Upper lobe of left lung (tissue), 6 donors: ENCODE data around the gene MAB21L2. TPM values are rescaled to one million over a fixed set of nuclear protein-coding genes. Genes with fewer than 3 reads are reported as not detected.

Experiments
- ATAC-seq, 2 donors: fragments of 200-7000 bp; cut with Tn5 transposase; one replicate each; pipeline ENCODE4 v1.9.1; 2022; ENCODE audit warnings: mild to moderate bottlenecking in 2 of 2, moderate library complexity in 2 of 2; ENCODE audit not compliant: low FRiP score in 2 of 2
- DNase-seq, 2 donors: peaks; one replicate each; pipeline ENCODE4 v3.0.0-alpha.2; 2019 to 2020
- H3K27ac ChIP-seq, 4 donors: fragments of 200-600 bp; sonication (generic); one replicate each; pipeline ENCODE4 v1.5.1; 2016 to 2019
- H3K27me3 ChIP-seq, 4 donors: fragments of 200-600 bp; sonication (generic); one replicate each; pipeline ENCODE4 v1.5.1; 2017 to 2019
- H3K36me3 ChIP-seq, 4 donors: fragments of 200-600 bp; sonication (generic); one replicate each; pipeline ENCODE4 v1.5.1; 2016 to 2019
- H3K4me1 ChIP-seq, 4 donors: fragments of 200-600 bp; sonication (generic); one replicate each; pipeline ENCODE4 v1.5.1; 2018 to 2019
- H3K4me3 ChIP-seq, 4 donors: fragments of 200-600 bp; sonication (generic); one replicate each; pipeline ENCODE4 v1.5.1; 2017 to 2019; ENCODE audit warnings: mild to moderate bottlenecking in 2 of 4, moderate library complexity in 1 of 4
- H3K9me3 ChIP-seq, 4 donors: fragments of 200-600 bp; sonication (generic); one replicate each; pipeline ENCODE4 v1.5.1; 2018 to 2019
- EP300 ChIP-seq, 4 donors: sonication (generic); formaldehyde crosslinking; IDR thresholded peaks; one replicate each; pipeline ENCODE4 v1.5.1; 2017; ENCODE audit warnings: antibody characterized with exemption in 4 of 4, control low read depth in 2 of 4
- POLR2A ChIP-seq, 4 donors: fragments of 450-650 bp; IDR thresholded peaks; one replicate each; pipeline ENCODE4 v1.5.1; 2016 to 2017; ENCODE audit warnings: antibody characterized with exemption in 4 of 4, mild to moderate bottlenecking in 2 of 4
- POLR2AphosphoS5 ChIP-seq, 2 donors: sonication (generic); formaldehyde crosslinking; IDR thresholded peaks; one replicate each; pipeline ENCODE4 v1.5.1; 2017; ENCODE audit warnings: antibody characterized with exemption in 2 of 2
- WGBS, 2 donors: methylation state at CpG; one replicate each; pipeline ENCODE4 v1.1.5; 2017 to 2018; 5-methylcytosine and 5-hydroxymethylcytosine counted together
- total RNA-seq, 6 donors: library from RNA; depleted of rRNA in 4 of 6; stranded (reverse); fragments of >200 nt in 4 of 6; gene quantifications; one replicate each; pipeline versions ENCODE4 v1.1.0 to v1.2.1, GENCODE V29; 2016 to 2021
- TF ChIP-seq, protein P1 (sequence below), 6 experiments: fragments of 450-650 bp in 4 of 6; fragments of 200-600 bp in 2 of 6; sonication (generic) in 2 of 6; IDR thresholded peaks; one replicate each; pipeline ENCODE4 v1.5.1; 2016 to 2019; ENCODE audit warnings: antibody characterized with exemption in 6 of 6
- donor health status: DM: no; HTN: no; CAD: no; lungs with moderate emphysema.
- donor health status: DM: no; HTN: yes; CAD: no; lungs with severe emphysema.

MAB21L2 gene
- total RNA-seq, 6 donors from 2014 or later: not detected

DNA sequence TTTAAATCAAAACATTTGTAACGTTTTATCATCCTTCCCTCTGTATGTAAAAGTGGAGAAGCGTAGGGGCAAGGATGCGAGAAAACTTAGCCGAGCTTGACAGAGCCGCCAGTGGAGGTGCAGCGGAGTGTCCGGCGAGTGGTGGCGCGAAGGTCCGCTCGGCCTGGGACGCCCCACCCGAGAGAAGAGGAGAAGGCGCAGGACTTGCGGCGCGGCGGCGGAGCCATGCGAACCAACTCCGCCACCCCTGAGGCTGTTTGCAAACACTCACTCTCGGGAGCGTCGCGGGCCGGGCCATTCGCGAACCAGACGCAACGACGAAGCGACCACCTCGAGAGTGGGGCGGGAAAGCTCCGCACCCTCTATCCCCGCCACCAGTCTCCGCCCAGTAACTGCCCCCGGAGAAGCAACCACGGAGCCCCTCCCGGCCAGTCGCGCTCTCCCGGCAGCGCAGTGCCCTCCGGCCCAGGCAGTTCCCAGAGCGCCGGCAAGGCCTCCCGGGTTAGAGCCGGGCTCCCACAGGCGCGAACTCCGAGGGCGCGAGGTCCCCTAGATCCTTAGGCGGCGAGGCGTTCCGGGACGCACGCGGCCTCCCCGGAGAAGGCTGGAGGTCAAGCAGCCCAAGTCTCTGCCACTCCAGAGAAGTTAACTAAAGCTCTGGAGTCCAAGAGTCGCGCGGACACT, 2.3 kb upstream of the MAB21L2 start:
- H3K27ac ChIP-seq: peak overlapping the region in 1 of 4 donors; percentile 14
- TF ChIP-seq, protein P1, sequence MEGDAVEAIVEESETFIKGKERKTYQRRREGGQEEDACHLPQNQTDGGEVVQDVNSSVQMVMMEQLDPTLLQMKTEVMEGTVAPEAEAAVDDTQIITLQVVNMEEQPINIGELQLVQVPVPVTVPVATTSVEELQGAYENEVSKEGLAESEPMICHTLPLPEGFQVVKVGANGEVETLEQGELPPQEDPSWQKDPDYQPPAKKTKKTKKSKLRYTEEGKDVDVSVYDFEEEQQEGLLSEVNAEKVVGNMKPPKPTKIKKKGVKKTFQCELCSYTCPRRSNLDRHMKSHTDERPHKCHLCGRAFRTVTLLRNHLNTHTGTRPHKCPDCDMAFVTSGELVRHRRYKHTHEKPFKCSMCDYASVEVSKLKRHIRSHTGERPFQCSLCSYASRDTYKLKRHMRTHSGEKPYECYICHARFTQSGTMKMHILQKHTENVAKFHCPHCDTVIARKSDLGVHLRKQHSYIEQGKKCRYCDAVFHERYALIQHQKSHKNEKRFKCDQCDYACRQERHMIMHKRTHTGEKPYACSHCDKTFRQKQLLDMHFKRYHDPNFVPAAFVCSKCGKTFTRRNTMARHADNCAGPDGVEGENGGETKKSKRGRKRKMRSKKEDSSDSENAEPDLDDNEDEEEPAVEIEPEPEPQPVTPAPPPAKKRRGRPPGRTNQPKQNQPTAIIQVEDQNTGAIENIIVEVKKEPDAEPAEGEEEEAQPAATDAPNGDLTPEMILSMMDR (IDR thresholded peaks at IDR 0.05): no peak
- TF ChIP-seq EP300 (IDR thresholded peaks at IDR 0.05) (no peak), POLR2AphosphoS5 (IDR thresholded peaks at IDR 0.05) (no peak), POLR2A (IDR thresholded peaks at IDR 0.05) (no peak)
- no peaks in the 10 kb centered on the region for H3K9me3 ChIP-seq
- H3K36me3 ChIP-seq: peaks cover 0 to 13% (median 8%) of the 10 kb centered on the region in 4 donors
- peak overlapping the region in 3 of 4 donors; percentile 32 to 50 (median 41) for H3K4me3 ChIP-seq
- DNase-seq (peak in 1 of 2 donors; percentile 82), ATAC-seq (peak; percentile 57 to 59)
- no peaks in the 10 kb centered on the region for H3K27me3 ChIP-seq
- 71 to 78% methylated on average over 35 to 66 of the region's 66 CpGs for WGBS, 2 donors
- no peaks in the 10 kb centered on the region for H3K4me1 ChIP-seq

DNA sequence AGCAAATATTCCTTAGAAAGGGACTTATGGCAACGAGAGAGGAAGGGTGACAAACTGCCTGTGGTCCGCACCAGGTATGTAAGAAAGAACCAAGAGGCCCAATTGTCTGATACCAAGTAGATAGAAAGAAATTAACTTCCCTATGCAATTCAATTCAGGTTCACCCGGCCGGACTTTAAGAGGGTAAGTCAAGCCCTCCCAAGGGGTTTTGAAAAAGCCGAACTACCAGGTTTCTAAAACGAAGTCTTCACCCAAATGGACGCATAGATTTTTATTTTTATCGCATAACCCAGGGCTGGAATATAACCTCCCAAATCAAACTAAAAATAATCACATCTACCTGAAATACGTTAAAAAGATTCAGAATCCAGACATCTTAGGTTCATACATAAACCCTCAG, 1.6 kb upstream of the MAB21L2 start:
- Histone ChIP-seq H3K36me3 (peaks cover 0 to 13% (median 8%) of the 10 kb centered on the region in 4 donors), H3K9me3 (no peaks in the 10 kb centered on the region), H3K4me1 (no peaks in the 10 kb centered on the region), H3K27ac (no peak overlapping the region), H3K27me3 (no peaks in the 10 kb centered on the region), H3K4me3 (peak overlapping the region in 2 of 4 donors; percentile 32 to 50)
- WGBS, 2 donors: 92 to 94% methylated on average over 9 of the region's 9 CpGs
- DNase-seq: no peak
- TF ChIP-seq POLR2A (IDR thresholded peaks at IDR 0.05) (no peak), EP300 (IDR thresholded peaks at IDR 0.05) (no peak), POLR2AphosphoS5 (IDR thresholded peaks at IDR 0.05) (no peak)
- TF ChIP-seq, protein P1 (IDR thresholded peaks at IDR 0.05): no peak
- ATAC-seq: no peak

DNA sequence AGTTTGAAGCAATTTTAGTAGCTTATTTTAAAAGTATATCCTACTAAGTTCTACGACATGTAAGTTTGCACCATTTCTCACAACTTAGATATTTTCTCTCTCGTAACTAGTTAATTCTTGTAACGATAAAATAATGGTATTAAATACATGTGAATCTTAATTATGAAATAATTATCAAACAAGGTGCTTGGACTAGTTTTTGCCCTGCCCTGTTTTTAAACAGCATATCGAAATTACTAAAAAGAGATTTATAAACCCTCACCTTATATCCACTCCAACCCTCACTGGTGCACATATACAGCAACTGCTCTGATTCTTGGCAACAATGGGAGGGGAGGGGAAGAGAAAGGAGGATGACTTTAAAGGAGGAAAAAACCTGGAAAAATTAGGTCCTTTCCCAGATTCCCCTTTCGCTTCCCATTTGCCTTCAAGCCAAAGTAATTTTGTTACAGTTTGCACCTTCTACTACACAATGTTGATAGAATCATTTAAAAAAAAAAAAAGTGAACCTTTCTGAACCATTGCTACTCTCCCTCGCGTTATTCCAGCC, 820 bp upstream of the MAB21L2 start:
- Histone ChIP-seq H3K4me1 (no peaks in the 10 kb centered on the region), H3K27me3 (no peaks in the 10 kb centered on the region), H3K36me3 (peaks cover 0 to 13% (median 8%) of the 10 kb centered on the region in 4 donors), H3K4me3 (no peak overlapping the region), H3K27ac (no peak overlapping the region), H3K9me3 (no peaks in the 10 kb centered on the region)
- TF ChIP-seq POLR2AphosphoS5 (IDR thresholded peaks at IDR 0.05): no peak
- TF ChIP-seq, protein P1 (IDR thresholded peaks at IDR 0.05): no peak
- no peak for TF ChIP-seq EP300 (IDR thresholded peaks at IDR 0.05)
- TF ChIP-seq POLR2A (IDR thresholded peaks at IDR 0.05): no peak
- DNase-seq (no peak), ATAC-seq (no peak)
- WGBS, 2 donors: 94 to 95% methylated on average over 7 of the region's 7 CpGs

DNA sequence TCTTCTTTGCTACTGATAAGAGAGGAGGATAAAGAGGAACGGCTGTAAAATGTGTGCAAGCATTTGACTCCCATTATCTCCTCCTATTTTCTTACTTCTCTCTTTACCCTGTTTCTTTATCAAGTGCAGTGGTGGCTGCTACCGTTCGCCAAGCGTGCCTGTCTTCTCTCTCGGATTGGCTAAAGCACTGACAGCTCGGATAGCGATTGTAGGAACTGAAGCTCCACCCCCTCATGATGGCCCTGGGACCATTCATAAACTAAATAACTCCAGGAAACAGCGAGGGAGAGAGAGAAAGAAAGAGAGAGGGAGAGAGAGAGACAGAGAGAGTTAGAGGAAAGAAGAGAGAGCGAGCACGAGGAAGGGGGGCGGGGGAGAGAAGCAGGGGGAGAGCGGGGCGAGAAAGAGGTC, 305 bp upstream of the MAB21L2 start:
- TF ChIP-seq POLR2AphosphoS5 (IDR thresholded peaks at IDR 0.05) (no peak), EP300 (IDR thresholded peaks at IDR 0.05) (no peak), POLR2A (IDR thresholded peaks at IDR 0.05) (no peak)
- TF ChIP-seq, protein P1 (IDR thresholded peaks at IDR 0.05): no peak
- Histone ChIP-seq H3K9me3 (no peaks in the 10 kb centered on the region), H3K4me1 (no peaks in the 10 kb centered on the region), H3K36me3 (peaks cover 0 to 13% (median 8%) of the 10 kb centered on the region in 4 donors), H3K27ac (no peak overlapping the region), H3K27me3 (no peaks in the 10 kb centered on the region), H3K4me3 (peak overlapping the region in 3 of 4 donors; percentile 42 to 48 (median 44))
- ATAC-seq (no peak), DNase-seq (no peak)
- 70 to 91% methylated on average over 13 of the region's 13 CpGs for WGBS, 2 donors
